Endodermal cell (in vitro differentiated cells): ENCODE data around the gene CSTB. TPM values are rescaled to one million over a fixed set of nuclear protein-coding genes. Genes with fewer than 3 reads are reported as not detected.
A peak's percentile ranks its signal among the peaks of the same experiment; 100 is the strongest.

Source experiments
- DNase-seq: peaks from one replicate; pipeline ENCODE4 v3.0.0-alpha.2; 2017
- H3K27ac ChIP-seq: 2 replicates; pipeline ENCODE4 v1.5.1; 2013; ENCODE audit warnings: mild to moderate bottlenecking, low read depth, low read length, moderate library complexity
- H3K27me3 ChIP-seq: 2 replicates; pipeline ENCODE4 v1.6.1; 2013; ENCODE audit warnings: mild to moderate bottlenecking, low read length, moderate library complexity; ENCODE audit not compliant: insufficient read depth, control insufficient read depth, poor library complexity, severe bottlenecking
- H3K36me3 ChIP-seq: 2 replicates; pipeline ENCODE4 v1.7.0; 2013; ENCODE audit warnings: mild to moderate bottlenecking, low read length, moderate library complexity; ENCODE audit not compliant: control insufficient read depth, insufficient read depth
- H3K4me1 ChIP-seq: one replicate; pipeline ENCODE4 v1.7.0; 2013; ENCODE audit warnings: low read length; ENCODE audit not compliant: control insufficient read depth, insufficient read depth
- H3K4me3 ChIP-seq: 2 replicates; pipeline ENCODE4 v1.5.1; 2013; ENCODE audit warnings: mild to moderate bottlenecking, low read length, moderate library complexity
- H3K9ac ChIP-seq: 2 replicates; pipeline ENCODE4 v1.6.1; 2013; ENCODE audit warnings: mild to moderate bottlenecking, low read length, moderate library complexity; ENCODE audit not compliant: poor library complexity, severe bottlenecking; ENCODE audit errors: extremely low read depth
- H3K9me3 ChIP-seq: 2 replicates; pipeline ENCODE4 v1.6.1; 2013; ENCODE audit warnings: mild to moderate bottlenecking, low read length, moderate library complexity; ENCODE audit not compliant: control insufficient read depth
- H3K27ac Mint-ChIP-seq: 2 replicates; pipeline ENCODE4 v1.8.0; 2020; ENCODE audit warnings: mixed read lengths
- H3K27me3 Mint-ChIP-seq: 2 replicates; pipeline ENCODE4 v1.8.0; 2021; ENCODE audit warnings: mild to moderate bottlenecking, mixed read lengths; ENCODE audit not compliant: insufficient read depth
- H3K36me3 Mint-ChIP-seq: 2 replicates; pipeline ENCODE4 v1.8.0; 2020; ENCODE audit warnings: low read depth, mixed read lengths
- H3K4me1 Mint-ChIP-seq: 2 replicates; pipeline ENCODE4 v1.8.0; 2020; ENCODE audit warnings: mixed read lengths
- H3K4me3 Mint-ChIP-seq: 2 replicates; pipeline ENCODE4 v1.8.0; 2020; ENCODE audit warnings: mild to moderate bottlenecking, moderate library complexity, mixed read lengths
- H3K9me3 Mint-ChIP-seq: 2 replicates; pipeline ENCODE4 v1.8.0; 2020; ENCODE audit warnings: mild to moderate bottlenecking, mixed read lengths
- CTCF ChIP-seq: fragments of 200-600 bp; sonication (generic); conservative IDR thresholded peaks from 2 replicates; pipeline ENCODE4 v1.5.0; 2021; ENCODE audit warnings: antibody characterized with exemption, mild to moderate bottlenecking
- WGBS, 2 experiments: methylation state at CpG; one replicate each; pipeline versions ENCODE4 v1.1.5 to v1.1.7; 2013; ENCODE audit warnings: missing lambda C conversion rate in 2 of 2, mixed read lengths in 1 of 2; ENCODE audit not compliant: insufficient coverage in 1 of 2, insufficient read length in 1 of 2; 5-methylcytosine and 5-hydroxymethylcytosine counted together
- long read RNA-seq, 4 experiments: library from polyadenylated mRNA in 2 of 4; library from RNA in 1 of 4; library from capped mRNA in 1 of 4; stranded (forward) in 3 of 4; unstranded in 1 of 4; transcript quantifications; one replicate each; pipeline ENCODE4 v2.0.0, GENCODE V29; 2020 to 2021; ENCODE audit warnings: inconsistent platforms in 1 of 4
- polyA plus RNA-seq, 2 experiments: library from polyadenylated mRNA; stranded (reverse); fragments of 50-300 nt; gene quantifications; one replicate each; pipeline ENCODE4 v1.2.3, GENCODE V29; 2013
- total RNA-seq, 2 donors: library from RNA; stranded (reverse); fragmentation: NEBNext Ultra II Directional in 1 of 2; extraction: Animal tissue kit (Norgen Biotek cat#: 25700) in 1 of 2; gene quantifications; 2 replicates in 1 of 2; 3 replicates in 1 of 2; pipeline ENCODE4 v1.2.1, GENCODE V29; 2021

Gene CSTB
- total RNA-seq: 10 to 100 TPM; 50.0 to 54.5 TPM
- 36.1 TPM for polyA plus RNA-seq (2013, experiment 1 of 2)
- 33.5 TPM for polyA plus RNA-seq (2013, experiment 2 of 2)
- long read RNA-seq, experiment 1, transcript CSTB-201 (3 exons, 2,164 nt): major isoform, 92 of 101 reads
- long read RNA-seq, experiment 1, partial matches to known transcripts: 4 of 101 reads
- long read RNA-seq, experiment 1, other reads (novel, unspliced or antisense): 1 of 101 reads
- long read RNA-seq, experiment 2, transcript CSTB-201 (3 exons, 2,164 nt): major isoform, 83 of 88 reads
- long read RNA-seq, experiment 2, partial matches to known transcripts: 0 of 88 reads
- long read RNA-seq, experiment 2, other reads (novel, unspliced or antisense): 1 of 88 reads
- long read RNA-seq, experiment 3, transcript CSTB-201 (3 exons, 2,164 nt): major isoform, 41 of 44 reads
- long read RNA-seq, experiment 3, partial matches to known transcripts: 0 of 44 reads
- long read RNA-seq, experiment 3, other reads (novel, unspliced or antisense): 1 of 44 reads
- long read RNA-seq, experiment 4, partial matches to known transcripts: 2 of 9 reads
- long read RNA-seq, experiment 4, other reads (novel, unspliced or antisense): 0 of 9 reads

GRCh38 chr21:43775795-43776430 is at the start of gene CSTB:
CSTB (minus strand) TSS chr21:43776308; CDS start chr21:43776269, 39 bp downstream.
- H3K4me3 ChIP-seq: peak within 1 kb of the TSS; percentile 91
- H3K4me1 ChIP-seq: no peaks in the 10 kb centered on the region
- Mint-ChIP-seq H3K4me3 (peak within 1 kb of the TSS; percentile 87), H3K9me3 (no peaks in the 10 kb centered on the region), H3K4me1 (peaks cover 34% of the 10 kb centered on the region), H3K27me3 (no peaks in the 10 kb centered on the region), H3K36me3 (peaks cover 22% of the 10 kb centered on the region), H3K27ac (peak within 1 kb of the TSS; percentile 74)
- DNase-seq: peak; percentile 95
- TF ChIP-seq CTCF: peak; percentile 14
- H3K27me3 ChIP-seq: no peaks in the 10 kb centered on the region
- peak within 1 kb of the TSS; percentile 66 for H3K27ac ChIP-seq
- H3K36me3 ChIP-seq: peaks cover 18% of the 10 kb centered on the region
- WGBS, 2 experiments: 0% methylated on average over 5 to 71 of the region's 71 CpGs
- no peaks in the 10 kb centered on the region for H3K9me3 ChIP-seq
- H3K9ac ChIP-seq: peak within 1 kb of the TSS; percentile 72

GRCh38 chr21:43825242-43825935 is 49.3 kb upstream of the CSTB start:
- Histone ChIP-seq H3K27ac (no peak overlapping the region), H3K27me3 (no peaks in the 10 kb centered on the region), H3K36me3 (no peaks in the 10 kb centered on the region), H3K9me3 (no peaks in the 10 kb centered on the region), H3K4me1 (no peaks in the 10 kb centered on the region), H3K9ac (no peak overlapping the region), H3K4me3 (no peak overlapping the region)
- TF ChIP-seq CTCF: no peak
- 94% methylated on average over 19 to 24 of the region's 24 CpGs for WGBS, 2 experiments
- Mint-ChIP-seq H3K9me3 (peaks cover 8% of the 10 kb centered on the region), H3K4me1 (peaks cover 4% of the 10 kb centered on the region), H3K27me3 (peaks cover 3% of the 10 kb centered on the region), H3K36me3 (peaks cover 2% of the 10 kb centered on the region), H3K27ac (no peak overlapping the region), H3K4me3 (no peak overlapping the region)
- no peak for DNase-seq
